Measurements from ENCODE around the gene NEDD4.

DNA sequence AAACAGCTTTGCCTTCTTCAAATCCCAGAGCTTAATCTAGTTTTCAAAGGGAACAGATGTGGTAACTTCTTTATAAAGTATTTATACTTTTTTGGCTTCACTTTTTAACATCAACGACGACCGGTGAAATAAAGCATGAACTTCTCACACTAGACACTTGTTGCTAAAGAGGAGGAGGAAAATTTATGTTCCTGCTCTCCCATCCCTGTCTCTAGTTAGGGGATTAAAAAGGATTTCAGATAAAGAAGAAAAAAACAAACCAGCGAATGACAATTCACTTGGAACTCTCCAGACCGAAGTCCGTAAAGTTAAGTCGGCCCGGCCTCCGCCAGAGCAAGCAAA lies 672 bp downstream of the NEDD4 start:
- no peak for TF ChIP-seq POLR2A (IDR thresholded peaks at IDR 0.05; ENCODE audit: low read depth, low read length)
- no peak for TF ChIP-seq POLR2AphosphoS5 (IDR thresholded peaks at IDR 0.05; ENCODE audit: low read depth, low read length)
